Loucy (cell line): ENCODE results near the gene AVPR2.
A peak's percentile ranks its signal among the peaks of the same experiment; 100 is the strongest.

Experiments used
- CTCF ChIP-seq: fragments of 200-600 bp; sonication (generic); conservative IDR thresholded peaks from 2 replicates; pipeline ENCODE4 v1.5.1; 2014; ENCODE audit warnings: mild to moderate bottlenecking, antibody characterized with exemption, low read length
- EZH2phosphoT487 ChIP-seq: fragments of 200-600 bp; IDR thresholded peaks from 2 replicates; pipeline ENCODE4 v1.6.1; 2018; ENCODE audit warnings: antibody characterized with exemption, mild to moderate bottlenecking, moderate library complexity, borderline replicate concordance

- peak; percentile 69 for TF ChIP-seq CTCF
- no peak for TF ChIP-seq EZH2phosphoT487
These were observed 48.9 kb downstream of the AVPR2 start for GRCh38 chrX:153953342-153953830.
